Thyroid gland (tissue), 4 donors: ENCODE results near the gene SSPN. TPM values are rescaled to one million over a fixed set of nuclear protein-coding genes. Genes with fewer than 3 reads are reported as not detected.

Experiments used
- DNase-seq, 2 donors: peaks; one replicate each; pipeline ENCODE4 v3.0.0-alpha.2; 2019
- H3K27ac ChIP-seq, 3 donors: fragments of 200-600 bp; sonication (generic); 1 replicate in 2 of 3; 2 replicates in 1 of 3; pipeline ENCODE4 v1.5.1; 2016 to 2019; ENCODE audit warnings: mild to moderate bottlenecking in 1 of 3, moderate library complexity in 1 of 3
- H3K27me3 ChIP-seq: fragments of 200-600 bp; sonication (generic); one replicate; pipeline ENCODE4 v1.5.1; 2019
- H3K36me3 ChIP-seq, 2 donors: fragments of 200-600 bp; sonication (generic); one replicate each; pipeline ENCODE4 v1.5.1; 2016 to 2019
- H3K4me1 ChIP-seq, 2 donors: fragments of 200-600 bp; sonication (generic); one replicate each; pipeline ENCODE4 v1.5.1; 2017 to 2019
- H3K4me3 ChIP-seq, 3 donors: fragments of 200-600 bp; sonication (generic); replicated peaks in 1 of 3; 1 replicate in 2 of 3; 2 replicates in 1 of 3; pipeline ENCODE4 v1.5.1; 2016; ENCODE audit warnings: mild to moderate bottlenecking in 1 of 3
- H3K9me3 ChIP-seq: fragments of 200-600 bp; sonication (generic); one replicate; pipeline ENCODE4 v1.5.1; 2017
- CTCF ChIP-seq, 6 experiments: fragments of 200-600 bp in 3 of 6; fragments of 450-650 bp in 3 of 6; sonication (generic) in 3 of 6; IDR thresholded peaks; one replicate each; pipeline ENCODE4 v1.5.1; 2016 to 2019; ENCODE audit warnings: antibody characterized with exemption in 6 of 6, mild to moderate bottlenecking in 2 of 6, inconsistent platforms in 1 of 6, moderate library complexity in 1 of 6
- POLR2A ChIP-seq, 2 donors: fragments of 450-650 bp; IDR thresholded peaks; one replicate each; pipeline ENCODE4 v1.6.1; 2017; ENCODE audit warnings: antibody characterized with exemption in 2 of 2, mild to moderate bottlenecking in 2 of 2, moderate library complexity in 1 of 2
- WGBS, 2 donors: methylation state at CpG; one replicate each; pipeline ENCODE4 v1.1.5; 2017; 5-methylcytosine and 5-hydroxymethylcytosine counted together
- intact Hi-C: fragments of 100-400 bp; cut with DNase I; formaldehyde crosslinking; loops from one replicate; pipeline ENCODE4 v1.15.1; 2023
- total RNA-seq, 4 donors: library from RNA; depleted of rRNA; stranded (reverse); fragments of >200 nt; gene quantifications; one replicate each; pipeline ENCODE4 v1.2.3, GENCODE V29; 2016

The SSPN gene
- total RNA-seq, 4 donors from 2014 or later = 20.1 to 25.0 (median 22.2) TPM

DNA sequence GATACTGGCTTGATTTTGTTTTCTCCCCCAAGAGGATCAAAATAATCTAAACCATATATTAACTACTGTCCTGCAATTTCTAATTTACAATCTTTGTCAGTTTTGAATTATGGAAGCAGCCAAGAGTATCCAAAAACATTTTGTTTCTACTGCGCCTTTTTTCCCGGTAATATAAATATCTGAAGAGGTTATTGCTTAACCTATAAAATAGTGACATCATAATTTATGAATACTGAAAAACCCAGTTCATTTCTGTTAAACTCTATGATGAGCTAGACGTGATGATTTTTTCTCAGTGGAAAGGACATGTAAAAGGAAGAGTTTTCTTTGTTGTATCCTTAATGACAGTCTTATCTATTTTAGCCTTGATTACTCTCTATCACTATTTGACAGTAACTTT, 3.2 kb upstream of the SSPN start:
- Histone ChIP-seq H3K27ac (no peak overlapping the region), H3K9me3 (no peaks in the 10 kb centered on the region), H3K4me3 (no peak overlapping the region), H3K27me3 (no peaks in the 10 kb centered on the region), H3K4me1 (peaks cover 8 to 10% of the 10 kb centered on the region in 2 donors), H3K36me3 (no peaks in the 10 kb centered on the region)
- intact Hi-C loops = no loop called here
- WGBS, 2 donors = 75 to 81% methylated on average over 3 of the region's 3 CpGs
- TF ChIP-seq POLR2A (IDR thresholded peaks at IDR 0.05) = no peak
- DNase-seq = no peak

DNA sequence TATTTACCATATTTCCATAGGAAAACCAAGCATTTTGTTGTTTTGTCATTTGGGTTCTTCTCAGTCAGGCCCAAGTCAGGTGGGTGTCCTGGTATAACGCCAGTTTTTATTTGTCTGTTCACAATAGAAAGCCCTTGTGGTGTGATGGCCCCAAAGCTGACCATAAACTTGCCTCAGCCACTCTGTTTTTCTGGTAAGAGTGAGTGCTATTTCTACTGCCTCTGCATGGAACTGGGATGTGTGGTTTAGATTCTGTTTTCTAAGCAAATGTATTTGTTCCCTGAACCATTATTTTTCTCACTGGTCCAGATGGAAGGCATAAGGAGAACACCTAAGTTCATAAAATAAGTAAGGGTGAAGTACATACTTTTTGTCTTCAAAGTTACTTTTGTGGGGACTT, 1.8 kb upstream of the SSPN start:
- intact Hi-C loops = no loop called here
- no peaks in the 10 kb centered on the region for H3K27me3 ChIP-seq
- no peaks in the 10 kb centered on the region for H3K9me3 ChIP-seq
- TF ChIP-seq POLR2A (IDR thresholded peaks at IDR 0.05) (no peak), CTCF (IDR thresholded peaks at IDR 0.05) (no peak)
- DNase-seq = no peak
- no peaks in the 10 kb centered on the region for H3K36me3 ChIP-seq
- no peak overlapping the region for H3K4me3 ChIP-seq
- H3K4me1 ChIP-seq = peaks cover 8 to 18% of the 10 kb centered on the region in 2 donors
- H3K27ac ChIP-seq = no peak overlapping the region
- 91 to 97% methylated on average over 1 of the region's 1 CpG for WGBS, 2 donors

- peak; percentile 72 to 77 for DNase-seq
- Histone ChIP-seq H3K4me3 (peak overlapping the region; percentile 54 to 69 (median 56)), H3K27me3 (no peaks in the 10 kb centered on the region), H3K36me3 (no peaks in the 10 kb centered on the region), H3K9me3 (no peaks in the 10 kb centered on the region), H3K4me1 (peaks cover 8 to 18% of the 10 kb centered on the region in 2 donors), H3K27ac (peak overlapping the region; percentile 87 to 94 (median 94))
- intact Hi-C loops = no loop called here
- 0% methylated on average over 16 to 22 of the region's 45 CpGs for WGBS, 2 donors
- TF ChIP-seq CTCF (IDR thresholded peaks at IDR 0.05) = no peak
- peak in 1 of 2 donors; percentile 59 for TF ChIP-seq POLR2A (IDR thresholded peaks at IDR 0.05)
Observed at GRCh38 chr12:26195641-26196420, 458 bp downstream of the SSPN start.

DNA sequence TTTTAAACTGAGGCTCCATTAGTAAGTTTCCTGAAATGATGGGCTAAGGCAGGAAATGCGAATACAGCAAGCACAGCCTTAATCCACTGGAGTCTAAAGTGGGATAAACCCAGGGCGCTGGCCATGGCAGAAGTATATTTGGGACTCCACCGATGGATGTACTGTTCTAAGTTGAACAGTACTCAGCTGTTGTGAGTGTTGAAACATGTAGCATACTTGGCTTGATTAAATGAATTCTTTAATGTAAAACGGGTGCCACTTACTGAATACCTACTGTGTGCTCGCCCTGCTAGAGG, 996 bp downstream of the SSPN start:
- 49 to 60% methylated on average over 5 of the region's 5 CpGs for WGBS, 2 donors
- intact Hi-C loops = no loop called here

DNA sequence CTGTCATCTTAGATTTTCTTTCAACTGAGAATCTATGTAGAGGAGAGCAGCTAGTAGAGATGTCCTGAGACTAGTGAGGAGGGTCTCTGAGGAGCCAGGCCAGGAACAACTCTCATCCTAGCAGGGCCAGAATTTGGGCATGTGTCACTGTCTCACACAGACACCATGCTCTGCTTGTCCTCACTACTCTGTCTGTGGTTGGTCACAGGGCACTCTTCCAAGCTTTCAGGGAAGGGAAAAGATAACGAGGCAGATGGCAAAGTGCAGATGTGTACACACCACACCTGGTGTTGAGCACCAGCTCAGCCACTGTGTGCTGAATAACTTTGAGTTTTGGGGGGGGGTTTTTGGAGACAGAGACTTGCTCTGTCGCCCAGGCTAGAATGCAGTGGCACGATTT, 2.5 kb downstream of the SSPN start:
- Histone ChIP-seq H3K27ac (no peak overlapping the region), H3K4me1 (peaks cover 8 to 18% of the 10 kb centered on the region in 2 donors), H3K9me3 (no peaks in the 10 kb centered on the region), H3K27me3 (no peaks in the 10 kb centered on the region), H3K36me3 (no peaks in the 10 kb centered on the region), H3K4me3 (no peak overlapping the region)
- intact Hi-C loops = no loop called here
- TF ChIP-seq CTCF (IDR thresholded peaks at IDR 0.05) (no peak), POLR2A (IDR thresholded peaks at IDR 0.05) (no peak)
- no peak for DNase-seq
- WGBS, 2 donors = 70 to 87% methylated on average over 3 of the region's 3 CpGs

More for the DNA sequence above, 996 bp downstream of the SSPN start:
- no peaks in the 10 kb centered on the region for H3K27me3 ChIP-seq
- no peaks in the 10 kb centered on the region for H3K9me3 ChIP-seq
- TF ChIP-seq CTCF (IDR thresholded peaks at IDR 0.05) (no peak), POLR2A (IDR thresholded peaks at IDR 0.05) (no peak)
- peak overlapping the region in 2 of 3 donors; percentile 54 to 56 for H3K4me3 ChIP-seq
- DNase-seq = peak; percentile 19 to 31
- H3K4me1 ChIP-seq = peaks cover 8 to 18% of the 10 kb centered on the region in 2 donors
- no peaks in the 10 kb centered on the region for H3K36me3 ChIP-seq
- H3K27ac ChIP-seq = peak overlapping the region; percentile 87 to 94 (median 94)
